ENCODE measurements around the gene GCSH.

DNA sequence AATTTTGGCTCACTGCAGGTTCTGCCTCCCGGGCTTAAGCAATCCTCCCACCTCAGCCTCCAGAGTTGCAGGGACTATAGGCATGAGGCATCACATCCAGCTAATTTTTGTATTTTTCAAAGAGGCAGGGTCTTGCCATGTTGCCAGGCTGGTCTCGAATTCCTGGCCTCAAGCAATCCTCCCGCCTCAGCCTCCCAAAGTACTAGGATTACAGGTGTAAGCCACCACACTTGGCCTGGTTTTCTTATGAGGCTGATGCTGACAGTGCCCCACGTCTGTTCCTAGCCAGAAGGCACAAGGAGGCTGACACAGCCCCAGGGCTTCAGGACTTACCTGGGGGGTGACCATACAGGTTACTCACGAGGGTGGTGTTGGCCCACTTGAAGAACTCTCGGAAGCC lies 33.9 kb upstream of the GCSH start:
- TF ChIP-seq EP300 (IDR thresholded peaks at IDR 0.05), result no peak
- TF ChIP-seq, protein P1, sequence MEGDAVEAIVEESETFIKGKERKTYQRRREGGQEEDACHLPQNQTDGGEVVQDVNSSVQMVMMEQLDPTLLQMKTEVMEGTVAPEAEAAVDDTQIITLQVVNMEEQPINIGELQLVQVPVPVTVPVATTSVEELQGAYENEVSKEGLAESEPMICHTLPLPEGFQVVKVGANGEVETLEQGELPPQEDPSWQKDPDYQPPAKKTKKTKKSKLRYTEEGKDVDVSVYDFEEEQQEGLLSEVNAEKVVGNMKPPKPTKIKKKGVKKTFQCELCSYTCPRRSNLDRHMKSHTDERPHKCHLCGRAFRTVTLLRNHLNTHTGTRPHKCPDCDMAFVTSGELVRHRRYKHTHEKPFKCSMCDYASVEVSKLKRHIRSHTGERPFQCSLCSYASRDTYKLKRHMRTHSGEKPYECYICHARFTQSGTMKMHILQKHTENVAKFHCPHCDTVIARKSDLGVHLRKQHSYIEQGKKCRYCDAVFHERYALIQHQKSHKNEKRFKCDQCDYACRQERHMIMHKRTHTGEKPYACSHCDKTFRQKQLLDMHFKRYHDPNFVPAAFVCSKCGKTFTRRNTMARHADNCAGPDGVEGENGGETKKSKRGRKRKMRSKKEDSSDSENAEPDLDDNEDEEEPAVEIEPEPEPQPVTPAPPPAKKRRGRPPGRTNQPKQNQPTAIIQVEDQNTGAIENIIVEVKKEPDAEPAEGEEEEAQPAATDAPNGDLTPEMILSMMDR (IDR thresholded peaks at IDR 0.05), result no peak

Data from tibial nerve (tissue), 4 donors.